SK-N-MC (cell line): Measurements from ENCODE around the gene PLCB3.
"Not testable (repeated sequence)": the region's sequence is repeated elsewhere in the genome, so short reads cannot be mapped to it uniquely, and the experiment has no call there.

Experiments
- DNase-seq: peaks from one replicate; pipeline ENCODE4 v3.0.0-alpha.2; 2011; ENCODE audit warnings: low read depth, low spot score
- H3K27ac ChIP-seq: fragments of 200-600 bp; sonication (generic); 2 replicates; pipeline ENCODE4 v1.5.1; 2016; ENCODE audit warnings: mixed run types
- H3K36me3 ChIP-seq: fragments of 200-600 bp; sonication (generic); 2 replicates; pipeline ENCODE4 v1.6.1; 2017; ENCODE audit warnings: antibody characterized with exemption, low read length, mixed read lengths; ENCODE audit not compliant: insufficient read depth
- H3K4me3 ChIP-seq: fragments of 200-600 bp; sonication (generic); 2 replicates; pipeline ENCODE4 v1.5.1; 2016
- H3K9ac ChIP-seq: fragments of 200-600 bp; sonication (generic); 2 replicates; pipeline ENCODE4 v1.8.0; 2017; ENCODE audit warnings: mixed run types, mixed read lengths; ENCODE audit not compliant: insufficient read length
- H3K9me3 ChIP-seq: fragments of 200-600 bp; sonication (generic); 2 replicates; pipeline ENCODE4 v1.6.1; 2017; ENCODE audit warnings: low read depth, mild to moderate bottlenecking, antibody characterized with exemption, low read length, moderate library complexity, mixed read lengths
- EZH2 ChIP-seq: fragments of 200-600 bp; sonication (generic); IDR thresholded peaks from one replicate; pipeline ENCODE4 v1.6.1; 2017; ENCODE audit warnings: antibody characterized with exemption
- FOXP2 ChIP-seq: optimal IDR thresholded peaks from 2 replicates; pipeline ENCODE3; 2011; ENCODE audit warnings: mild to moderate bottlenecking, moderate library complexity; ENCODE audit not compliant: insufficient read depth; ENCODE audit errors: extremely low read length, control extremely low read depth
- POLR2AphosphoS5 ChIP-seq: IDR thresholded peaks from 2 replicates; pipeline ENCODE4 v1.6.1; 2012; ENCODE audit warnings: mild to moderate bottlenecking, low read depth, low read length, borderline replicate concordance

Gene PLCB3

DNA sequence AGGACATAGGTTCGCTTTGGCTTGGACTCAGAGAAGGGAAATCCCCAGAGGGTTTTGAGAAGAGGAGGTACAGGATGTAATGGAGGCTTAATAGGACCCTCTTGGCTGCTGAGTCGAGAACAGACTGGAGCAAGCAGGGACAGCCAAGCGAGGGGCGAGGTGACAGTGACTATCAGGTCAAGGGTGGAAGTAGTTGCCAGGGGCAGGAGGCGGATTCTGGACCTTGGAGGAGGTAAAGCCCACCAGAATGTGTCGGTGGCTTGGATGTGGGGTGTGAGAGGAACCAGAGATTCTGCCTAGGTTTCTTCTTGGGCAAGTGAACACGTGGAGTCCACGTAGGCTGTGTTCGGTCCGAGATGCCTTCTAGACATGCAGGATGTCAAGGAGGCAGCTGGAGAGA is 61.6 kb downstream of the PLCB3 start:
- TF ChIP-seq EZH2: no peak
- no peak; the same call in 1 of the 2 replicates for TF ChIP-seq POLR2AphosphoS5
- no peak for TF ChIP-seq FOXP2
- Histone ChIP-seq H3K27ac (no peak overlapping the region), H3K4me3 (no peak overlapping the region), H3K9ac (no peak overlapping the region), H3K36me3 (peaks cover 5% of the 10 kb centered on the region; the same call in 1 of the 2 replicates), H3K9me3 (no peaks in the 10 kb centered on the region)
- DNase-seq: no peak

DNA sequence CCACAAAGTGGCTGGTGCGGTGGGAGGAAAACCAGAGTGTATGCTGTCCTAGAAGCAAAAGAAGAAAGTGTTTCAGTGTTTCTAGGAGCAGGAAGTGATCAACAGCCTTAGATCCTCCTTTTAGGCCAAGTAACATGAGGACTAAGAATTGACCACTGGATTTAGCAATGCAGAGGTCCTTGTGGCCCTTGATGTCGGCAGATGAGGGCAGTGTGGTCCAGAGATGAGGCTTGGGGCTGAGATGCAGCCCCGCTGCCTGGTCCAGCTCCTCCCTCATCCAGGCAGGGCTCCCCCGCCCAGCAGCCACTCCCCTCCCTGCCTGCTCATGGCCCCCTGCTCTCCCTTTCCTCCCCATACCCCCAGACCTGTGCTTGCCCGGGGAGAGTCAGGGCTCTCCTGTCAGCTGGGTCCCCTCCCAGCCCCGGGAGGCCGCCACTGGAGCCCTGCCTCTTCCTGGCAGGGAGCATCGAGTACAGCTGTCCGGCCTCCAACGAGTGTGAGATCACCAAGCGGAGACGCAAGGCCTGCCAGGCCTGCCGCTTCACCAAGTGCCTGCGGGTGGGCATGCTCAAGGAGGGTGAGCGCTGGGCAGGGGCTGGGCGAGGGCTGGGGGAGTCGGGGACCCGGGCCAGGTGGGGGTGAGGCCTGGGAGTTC is 62.3 kb downstream of the PLCB3 start:
- Histone ChIP-seq H3K36me3 (peaks cover 5% of the 10 kb centered on the region; the same call in 1 of the 2 replicates), H3K4me3 (no peak overlapping the region), H3K27ac (no peak overlapping the region), H3K9ac (no peak overlapping the region), H3K9me3 (no peaks in the 10 kb centered on the region)
- no peak for DNase-seq
- TF ChIP-seq FOXP2: no peak
- no peak for TF ChIP-seq POLR2AphosphoS5
- TF ChIP-seq EZH2: no peak

DNA sequence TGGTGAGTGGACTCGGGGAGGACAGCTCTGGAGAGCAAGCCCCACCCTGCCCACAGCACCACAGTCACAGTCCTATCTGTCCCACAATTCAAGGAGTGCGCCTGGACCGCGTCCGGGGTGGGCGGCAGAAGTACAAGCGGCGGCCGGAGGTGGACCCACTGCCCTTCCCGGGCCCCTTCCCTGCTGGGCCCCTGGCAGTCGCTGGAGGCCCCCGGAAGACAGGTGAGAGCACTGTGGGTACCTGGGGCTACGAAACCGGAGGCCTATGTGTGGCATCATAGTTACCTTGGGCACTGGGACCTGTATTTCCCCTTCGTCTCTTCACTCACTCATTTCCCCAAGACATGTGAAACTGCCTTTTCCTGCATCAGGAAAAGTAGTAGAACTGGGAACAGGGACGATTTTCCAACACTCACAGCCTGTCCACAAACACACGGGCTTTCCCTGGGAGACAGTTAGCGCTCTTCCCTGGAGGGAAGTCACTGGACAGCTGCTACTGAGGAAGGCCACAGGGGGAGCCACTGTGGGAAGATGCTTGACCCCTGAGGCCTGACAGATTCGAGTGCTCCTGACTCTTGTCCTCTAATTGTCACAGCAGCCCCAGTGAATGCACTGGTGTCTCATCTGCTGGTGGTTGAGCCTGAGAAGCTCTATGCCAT is 62.9 kb downstream of the PLCB3 start:
- no peak for TF ChIP-seq POLR2AphosphoS5
- no peak for TF ChIP-seq FOXP2
- TF ChIP-seq EZH2: no peak

DNA sequence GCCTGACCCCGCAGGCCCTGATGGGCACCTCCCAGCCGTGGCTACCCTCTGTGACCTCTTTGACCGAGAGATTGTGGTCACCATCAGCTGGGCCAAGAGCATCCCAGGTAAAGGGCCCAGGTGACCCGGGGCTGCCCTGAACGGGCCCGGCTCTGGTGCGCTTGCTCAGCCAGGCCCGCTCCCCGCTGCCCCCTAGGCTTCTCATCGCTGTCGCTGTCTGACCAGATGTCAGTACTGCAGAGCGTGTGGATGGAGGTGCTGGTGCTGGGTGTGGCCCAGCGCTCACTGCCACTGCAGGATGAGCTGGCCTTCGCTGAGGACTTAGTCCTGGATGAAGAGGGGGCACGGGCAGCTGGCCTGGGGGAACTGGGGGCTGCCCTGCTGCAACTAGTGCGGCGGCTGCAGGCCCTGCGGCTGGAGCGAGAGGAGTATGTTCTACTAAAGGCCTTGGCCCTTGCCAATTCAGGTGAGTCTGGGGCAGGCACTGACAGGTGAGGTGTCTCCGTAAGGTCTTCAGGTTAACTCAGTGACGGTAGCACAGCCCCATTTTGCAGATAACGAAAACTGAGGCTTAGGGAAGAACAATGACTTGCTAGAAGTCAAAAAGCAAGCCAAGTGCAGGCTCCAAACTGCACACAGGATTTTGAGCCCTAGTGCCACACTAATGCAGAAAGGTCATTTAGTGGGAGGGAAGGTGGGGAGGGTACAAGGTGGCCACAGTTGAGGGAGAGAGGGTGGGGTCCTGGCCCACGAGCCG is 63.7 kb downstream of the PLCB3 start:
- Histone ChIP-seq H3K36me3 (peaks cover 5% of the 10 kb centered on the region; the same call in 1 of the 2 replicates), H3K27ac (no peak overlapping the region)

More for the DNA sequence above, 62.9 kb downstream of the PLCB3 start:
- H3K4me3 ChIP-seq: no peak overlapping the region
- H3K27ac ChIP-seq: no peak overlapping the region
- H3K9me3 ChIP-seq: no peaks in the 10 kb centered on the region
- no peak overlapping the region for H3K9ac ChIP-seq
- DNase-seq: no peak
- peaks cover 5% of the 10 kb centered on the region; the same call in 1 of the 2 replicates for H3K36me3 ChIP-seq

DNA sequence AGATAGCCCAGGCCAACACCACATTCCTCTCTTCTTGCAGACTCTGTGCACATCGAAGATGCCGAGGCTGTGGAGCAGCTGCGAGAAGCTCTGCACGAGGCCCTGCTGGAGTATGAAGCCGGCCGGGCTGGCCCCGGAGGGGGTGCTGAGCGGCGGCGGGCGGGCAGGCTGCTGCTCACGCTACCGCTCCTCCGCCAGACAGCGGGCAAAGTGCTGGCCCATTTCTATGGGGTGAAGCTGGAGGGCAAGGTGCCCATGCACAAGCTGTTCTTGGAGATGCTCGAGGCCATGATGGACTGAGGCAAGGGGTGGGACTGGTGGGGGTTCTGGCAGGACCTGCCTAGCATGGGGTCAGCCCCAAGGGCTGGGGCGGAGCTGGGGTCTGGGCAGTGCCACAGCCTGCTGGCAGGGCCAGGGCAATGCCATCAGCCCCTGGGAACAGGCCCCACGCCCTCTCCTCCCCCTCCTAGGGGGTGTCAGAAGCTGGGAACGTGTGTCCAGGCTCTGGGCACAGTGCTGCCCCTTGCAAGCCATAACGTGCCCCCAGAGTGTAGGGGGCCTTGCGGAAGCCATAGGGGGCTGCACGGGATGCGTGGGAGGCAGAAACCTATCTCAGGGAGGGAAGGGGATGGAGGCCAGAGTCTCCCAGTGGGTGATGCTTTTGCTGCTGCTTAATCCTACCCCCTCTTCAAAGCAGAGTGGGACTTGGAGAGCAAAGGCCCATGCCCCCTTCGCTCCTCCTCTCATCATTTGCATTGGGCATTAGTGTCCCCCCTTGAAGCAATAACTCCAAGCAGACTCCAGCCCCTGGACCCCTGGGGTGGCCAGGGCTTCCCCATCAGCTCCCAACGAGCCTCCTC is 64.6 kb downstream of the PLCB3 start:
- DNase-seq, H3K36me3 ChIP-seq, H3K9me3 ChIP-seq: not testable (repeated sequence)
- Histone ChIP-seq H3K27ac (peak overlapping the region; percentile 100; the same call in 1 of the 2 replicates), H3K4me3 (peak overlapping the region; percentile 96), H3K9ac (peak overlapping the region; percentile 97)
- peak; percentile 10; the same call in 1 of the 2 replicates for TF ChIP-seq POLR2AphosphoS5

More for the DNA sequence above, 63.7 kb downstream of the PLCB3 start:
- TF ChIP-seq FOXP2: no peak
- Histone ChIP-seq H3K9me3 (no peaks in the 10 kb centered on the region), H3K4me3 (no peak overlapping the region), H3K9ac (no peak overlapping the region)
- DNase-seq: no peak

DNA sequence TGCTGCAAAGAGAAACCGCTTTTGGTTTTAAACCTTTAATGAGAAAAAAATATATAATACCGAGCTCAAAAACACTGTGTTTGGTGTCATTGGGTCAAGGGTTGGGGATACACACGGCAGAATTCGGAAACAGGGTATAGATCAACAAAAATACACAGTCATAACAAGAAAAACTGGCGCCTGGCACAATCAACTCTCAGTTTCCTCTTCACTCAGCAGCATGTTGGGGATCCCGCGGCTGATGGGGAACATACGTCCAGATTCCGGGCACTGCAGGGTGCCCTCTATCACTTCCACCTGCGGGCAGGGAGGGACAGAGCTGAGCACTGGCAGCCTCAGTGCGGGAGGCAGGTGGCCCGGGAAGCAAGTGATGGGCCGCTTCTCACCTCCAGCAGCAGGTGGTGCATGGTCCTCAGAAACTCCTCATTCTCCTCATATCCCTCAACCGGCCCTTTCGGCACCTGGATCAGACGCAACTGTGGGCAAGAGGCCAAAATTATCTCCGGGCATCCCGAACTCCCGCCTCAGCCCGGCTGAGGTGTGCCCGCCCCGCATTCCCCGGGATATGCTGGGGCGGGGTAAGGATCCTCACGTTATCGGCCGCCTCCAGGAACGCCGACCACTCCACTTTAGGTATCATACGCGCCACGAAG is 65.5 kb downstream of the PLCB3 start:
- Histone ChIP-seq H3K27ac (peak overlapping the region; percentile 100), H3K9ac (peak overlapping the region; percentile 97), H3K4me3 (peak overlapping the region; percentile 96), H3K36me3 (peaks cover 5% of the 10 kb centered on the region; the same call in 1 of the 2 replicates), H3K9me3 (no peaks in the 10 kb centered on the region)
- TF ChIP-seq FOXP2 (no peak), EZH2 (no peak), POLR2AphosphoS5 (no peak)
- no peak for DNase-seq

DNA sequence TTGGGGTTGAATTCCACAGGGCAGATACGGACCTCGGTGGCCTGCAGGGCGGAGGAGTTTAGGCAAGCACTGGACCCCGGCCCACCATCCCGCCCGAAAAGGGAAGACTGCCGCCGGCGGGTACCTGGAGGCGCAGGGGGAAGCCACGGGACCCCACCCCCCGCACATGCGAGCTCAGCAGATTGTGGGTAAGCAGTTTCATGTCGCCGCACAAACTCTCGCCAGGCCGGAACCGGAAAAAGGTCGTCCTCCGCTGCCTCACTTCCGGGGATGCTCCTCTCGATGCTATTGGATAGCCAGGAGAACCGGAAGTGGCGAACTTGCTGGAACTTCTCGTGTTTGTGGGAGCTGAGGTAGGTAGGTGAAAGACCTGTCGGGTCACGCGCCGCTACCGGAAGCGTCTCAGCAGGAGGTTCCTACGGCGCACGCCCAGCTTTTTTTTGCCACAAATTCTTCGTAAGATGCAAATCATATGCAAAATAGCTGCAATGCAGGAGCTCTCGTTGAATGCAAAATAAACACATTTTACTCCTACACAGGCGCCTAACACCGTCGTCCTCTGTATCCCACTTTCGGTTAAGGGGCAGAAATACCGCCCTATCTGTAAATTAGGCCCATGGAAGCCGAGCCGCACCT is 66.1 kb downstream of the PLCB3 start, which contains the start of gene TRMT112:
TRMT112 (minus strand) TSS at position 235 of the 636 bp plus-strand sequence; CDS start at position 202, 33 bp downstream.
- no peaks in the 10 kb centered on the region for H3K9me3 ChIP-seq
- H3K27ac ChIP-seq: peak within 1 kb of the TSS; percentile 100
- peak; percentile 92 for DNase-seq
- TF ChIP-seq EZH2 (no peak), FOXP2 (no peak), POLR2AphosphoS5 (peak; percentile 92)
- peak within 1 kb of the TSS; percentile 97 for H3K9ac ChIP-seq
- H3K4me3 ChIP-seq: peak within 1 kb of the TSS; percentile 96
- H3K36me3 ChIP-seq: peaks cover 5% of the 10 kb centered on the region; the same call in 1 of the 2 replicates
